H1 (cell line): ENCODE results near the gene ARL9. TPM values are rescaled to one million over a fixed set of nuclear protein-coding genes. Genes with fewer than 3 reads are reported as not detected.

ENCODE experiments used
- CTCF ChIA-PET: fragments of 300-600 bp; sonication (Branson Sonifier 250); formaldehyde crosslinking; loops from one replicate; lab custom pipeline; 2021; ENCODE audit not compliant: partially characterized antibody; lab: Charles Lee
- POLR2A ChIA-PET: fragments of 300-600 bp; sonication (Branson Sonifier 250); formaldehyde crosslinking; loops from one replicate; lab custom pipeline; 2021; ENCODE audit warnings: inconsistent platforms; ENCODE audit not compliant: partially characterized antibody; lab: Charles Lee
- DNase-seq, 2 experiments: peaks; one replicate each; pipeline versions ENCODE4 v3.0.0 to v3.0.0-alpha.2; 2010 to 2022; ENCODE audit warnings: low spot score in 2 of 2, low read depth in 1 of 2, mixed read lengths in 1 of 2
- FAIRE-seq: peaks from 2 replicates; lab custom pipeline; 2011; peaks lifted over from hg19 to GRCh38; lab: Jason Lieb, UNC
- H2AFZ ChIP-seq: 2 replicates; pipeline ENCODE4 v1.8.1; 2012; ENCODE audit warnings: low read length, inconsistent platforms
- H2AK5ac ChIP-seq: 2 replicates; pipeline ENCODE4 v1.6.1; 2013; ENCODE audit warnings: low read depth, low read length
- H2BK120ac ChIP-seq: replicated peaks from 2 replicates; pipeline ENCODE3; 2013; ENCODE audit warnings: low read depth, low read length, inconsistent platforms
- H2BK12ac ChIP-seq: 2 replicates; pipeline ENCODE4 v1.6.1; 2013; ENCODE audit warnings: low read depth, low read length
- H2BK15ac ChIP-seq: 2 replicates; pipeline ENCODE4 v1.6.1; 2013; ENCODE audit warnings: low read length
- H2BK20ac ChIP-seq: 2 replicates; pipeline ENCODE4 v1.6.1; 2013; ENCODE audit warnings: low read length
- H2BK5ac ChIP-seq: 2 replicates; pipeline ENCODE4 v1.6.1; 2013; ENCODE audit warnings: low read depth, low read length
- H3K14ac ChIP-seq: 2 replicates; pipeline ENCODE4 v1.6.1; 2013; ENCODE audit warnings: inconsistent platforms; ENCODE audit not compliant: insufficient read length
- H3K18ac ChIP-seq: 2 replicates; pipeline ENCODE4 v1.6.1; 2013; ENCODE audit warnings: low read length; ENCODE audit errors: extremely low read depth
- H3K23ac ChIP-seq: 2 replicates; pipeline ENCODE4 v1.6.1; 2013; ENCODE audit warnings: inconsistent platforms; ENCODE audit not compliant: insufficient read length
- H3K23me2 ChIP-seq: 2 replicates; pipeline ENCODE4 v1.6.1; 2013; ENCODE audit warnings: low read depth, low read length
- H3K27ac ChIP-seq: 2 replicates; pipeline ENCODE4 v1.6.1; 2011; ENCODE audit warnings: low read depth, low read length, inconsistent platforms
- H3K27me3 ChIP-seq, 4 experiments: replicated peaks in 1 of 4; 1 replicate in 1 of 4; 2 replicates in 3 of 4; pipeline versions ENCODE4 v1.6.1 to v1.8.1; 2011 to 2013; ENCODE audit warnings: low read length in 3 of 4, mild to moderate bottlenecking in 3 of 4, inconsistent platforms in 2 of 4, mixed read lengths in 2 of 4, moderate library complexity in 1 of 4; ENCODE audit not compliant: control insufficient read depth in 3 of 4, insufficient read depth in 3 of 4; ENCODE audit errors: extremely low read depth in 1 of 4
- H3K36me3 ChIP-seq, 4 experiments: 2 replicates each; pipeline versions ENCODE4 v1.6.1 to v1.8.1; 2011 to 2013; ENCODE audit warnings: mild to moderate bottlenecking in 4 of 4, low read length in 3 of 4, moderate library complexity in 2 of 4, control low read depth in 1 of 4, inconsistent platforms in 1 of 4; ENCODE audit not compliant: insufficient read depth in 4 of 4, control insufficient read depth in 2 of 4
- H3K4ac ChIP-seq: replicated peaks from 2 replicates; pipeline ENCODE3; 2013; ENCODE audit warnings: low read length, low read depth, mixed read lengths, inconsistent platforms; ENCODE audit not compliant: insufficient read length
- H3K4me1 ChIP-seq, 4 experiments: replicated peaks in 1 of 4; 1 replicate in 1 of 4; 2 replicates in 3 of 4; pipeline versions ENCODE4 v1.6.1 to v1.8.1; 2011 to 2013; ENCODE audit warnings: low read length in 3 of 4, inconsistent platforms in 2 of 4, mixed read lengths in 1 of 4; ENCODE audit not compliant: insufficient read depth in 4 of 4, control insufficient read depth in 3 of 4
- H3K4me2 ChIP-seq, 2 experiments: 2 replicates each; pipeline versions ENCODE4 v1.6.1 to v1.8.1; 2011 to 2013; ENCODE audit warnings: low read depth in 2 of 2, low read length in 2 of 2, control low read depth in 1 of 2, inconsistent platforms in 1 of 2, mild to moderate bottlenecking in 1 of 2; ENCODE audit not compliant: insufficient read depth in 1 of 2
- H3K4me3 ChIP-seq, 4 experiments: fragments of 200-600, 300-600 bp in 1 of 4; sonication (generic), shearing (Covaris generic), sonication (Bioruptor Twin) in 1 of 4; 2 replicates each; pipeline versions ENCODE4 v1.5.1 to v1.8.1; 2011 to 2016; ENCODE audit warnings: low read length in 4 of 4, low read depth in 3 of 4, control low read depth in 2 of 4, inconsistent platforms in 2 of 4, mild to moderate bottlenecking in 2 of 4, mixed read lengths in 1 of 4, moderate library complexity in 1 of 4; ENCODE audit not compliant: insufficient read depth in 2 of 4; ENCODE audit errors: extremely low read depth in 1 of 4
- H3K56ac ChIP-seq: replicated peaks from 2 replicates; pipeline ENCODE3; 2013; ENCODE audit warnings: low read depth, mild to moderate bottlenecking, mixed read lengths, low read length, inconsistent platforms; ENCODE audit not compliant: insufficient read length
- H3K79me1 ChIP-seq: 2 replicates; pipeline ENCODE4 v1.6.1; 2013; ENCODE audit warnings: low read depth, low read length, control low read depth
- H3K79me2 ChIP-seq, 2 experiments: 2 replicates each; pipeline versions ENCODE4 v1.6.1 to v1.8.1; 2012 to 2013; ENCODE audit warnings: low read length in 2 of 2, mild to moderate bottlenecking in 2 of 2, inconsistent platforms in 1 of 2; ENCODE audit not compliant: insufficient read depth in 2 of 2, control insufficient read depth in 1 of 2
- H3K9ac ChIP-seq, 4 experiments: replicated peaks in 1 of 4; 1 replicate in 1 of 4; 2 replicates in 3 of 4; pipeline versions ENCODE4 v1.6.1 to v1.8.1; 2011 to 2013; ENCODE audit warnings: low read depth in 3 of 4, low read length in 3 of 4, control low read depth in 2 of 4, mild to moderate bottlenecking in 2 of 4, moderate library complexity in 2 of 4, inconsistent platforms in 1 of 4; ENCODE audit errors: extremely low read depth in 1 of 4
- H3K9me3 ChIP-seq, 2 experiments: 2 replicates each; pipeline versions ENCODE4 v1.6.1 to v1.8.1; 2012 to 2013; ENCODE audit warnings: mild to moderate bottlenecking in 2 of 2, moderate library complexity in 2 of 2, control low read depth in 1 of 2, inconsistent platforms in 1 of 2, low read depth in 1 of 2, low read length in 1 of 2, mixed read lengths in 1 of 2; ENCODE audit not compliant: insufficient read depth in 2 of 2
- H4K20me1 ChIP-seq, 2 experiments: replicated peaks in 1 of 2; 2 replicates each; pipeline versions ENCODE3 to v1.8.1; 2011 to 2013; ENCODE audit warnings: inconsistent platforms in 2 of 2, low read length in 2 of 2, mild to moderate bottlenecking in 1 of 2; ENCODE audit not compliant: insufficient read depth in 2 of 2, control insufficient read depth in 1 of 2
- H4K5ac ChIP-seq: 2 replicates; pipeline ENCODE4 v1.6.1; 2013; ENCODE audit warnings: low read length, low read depth, mixed read lengths, inconsistent platforms; ENCODE audit not compliant: insufficient read length
- H4K8ac ChIP-seq: 2 replicates; pipeline ENCODE4 v1.8.0; 2013; ENCODE audit warnings: mild to moderate bottlenecking, moderate library complexity, low read length, inconsistent platforms; ENCODE audit not compliant: insufficient read depth; ENCODE audit errors: extremely low read depth
- H4K91ac ChIP-seq: replicated peaks from 2 replicates; pipeline ENCODE3; 2013; ENCODE audit warnings: low read length, mixed read lengths, inconsistent platforms; ENCODE audit not compliant: insufficient read length
- BACH1 ChIP-seq: IDR thresholded peaks from 2 replicates; pipeline ENCODE4 v1.6.1; 2012; ENCODE audit warnings: low read length, improper control_type of control experiment
- CEBPB ChIP-seq: IDR thresholded peaks from 2 replicates; pipeline ENCODE4 v1.6.1; 2012; ENCODE audit warnings: low read depth, low read length
- CTBP2 ChIP-seq: IDR thresholded peaks from 2 replicates; pipeline ENCODE4 v1.7.0; 2011; ENCODE audit warnings: borderline replicate concordance, mild to moderate bottlenecking, moderate library complexity, mixed read lengths, low read length; ENCODE audit not compliant: insufficient read depth, insufficient read length
- CTCF ChIP-seq, 3 experiments: IDR thresholded peaks; 1 replicate in 2 of 3; 2 replicates in 1 of 3; pipeline versions ENCODE4 v1.5.1 to v1.6.1; 2011; ENCODE audit warnings: low read length in 3 of 3, mild to moderate bottlenecking in 3 of 3, inconsistent platforms in 2 of 3, low read depth in 1 of 3, moderate library complexity in 1 of 3; ENCODE audit not compliant: insufficient read depth in 1 of 3; ENCODE audit errors: control extremely low read depth in 1 of 3
- EGR1 ChIP-seq: IDR thresholded peaks from 2 replicates; pipeline ENCODE4 v1.6.1; 2011; ENCODE audit warnings: low read depth, low read length, borderline replicate concordance
- EP300 ChIP-seq, 2 experiments: IDR thresholded peaks; 1 replicate in 1 of 2; 2 replicates in 1 of 2; pipeline ENCODE4 v1.6.1; 2011 to 2012; ENCODE audit warnings: low read depth in 2 of 2, low read length in 2 of 2, mild to moderate bottlenecking in 2 of 2, borderline replicate concordance in 1 of 2, inconsistent platforms in 1 of 2, moderate library complexity in 1 of 2
- FOSL1 ChIP-seq: IDR thresholded peaks from 2 replicates; pipeline ENCODE4 v1.6.1; 2011; ENCODE audit warnings: mild to moderate bottlenecking, low read depth, low read length, moderate library complexity; ENCODE audit not compliant: insufficient read depth
- GABPA ChIP-seq: IDR thresholded peaks from 2 replicates; pipeline ENCODE4 v1.6.1; 2011; ENCODE audit warnings: mild to moderate bottlenecking, low read length, moderate library complexity, borderline replicate concordance; ENCODE audit not compliant: insufficient read depth
- KDM5A ChIP-seq: fragments of 200-600 bp; IDR thresholded peaks from 2 replicates; pipeline ENCODE4 v1.7.1; 2012; ENCODE audit warnings: mild to moderate bottlenecking, low read length, inconsistent platforms, mixed read lengths
- POLR2AphosphoS5 ChIP-seq: IDR thresholded peaks from 2 replicates; pipeline ENCODE4 v1.6.1; 2011; ENCODE audit warnings: low read depth, low read length
- POU5F1 ChIP-seq: IDR thresholded peaks from 2 replicates; pipeline ENCODE4 v1.6.1; 2011; ENCODE audit warnings: low read depth, mild to moderate bottlenecking, low read length, moderate library complexity
- SP2 ChIP-seq: IDR thresholded peaks from 2 replicates; pipeline ENCODE4 v1.6.1; 2012; ENCODE audit warnings: mild to moderate bottlenecking, low read length, inconsistent platforms
- WGBS, 2 experiments: shearing (Covaris generic) in 1 of 2; methylation state at CpG; one replicate each; pipeline versions ENCODE4 v1.1.6 to v1.1.7; 2013 to 2015; ENCODE audit warnings: low lambda C conversion rate in 2 of 2, mixed read lengths in 2 of 2, inconsistent platforms in 1 of 2, low coverage in 1 of 2, missing lambda C conversion rate in 1 of 2; ENCODE audit not compliant: insufficient replicate concordance in 2 of 2, insufficient coverage in 1 of 2, insufficient read length in 1 of 2; ENCODE audit errors: extremely low coverage in 1 of 2, missing lambda C conversion rate in 1 of 2; 5-methylcytosine and 5-hydroxymethylcytosine counted together
- polyA plus RNA-seq, 7 experiments: library from polyadenylated mRNA; depleted of rRNA in 3 of 7; stranded (reverse) in 5 of 7; unstranded in 2 of 7; fragments of >200 nt in 5 of 7; fragments of 200-250 nt in 2 of 7; gene quantifications; 1 replicate in 5 of 7; 2 replicates in 1 of 7; 4 replicates in 1 of 7; pipeline versions ENCODE4 v1.2.1 to v1.2.3, GENCODE V29; 2011 to 2013; ENCODE audit warnings: missing spikeins in 2 of 7, mixed read lengths in 2 of 7
- total RNA-seq: library from RNA; stranded (reverse); fragmentation: NEBNext Ultra II Directional; extraction: Animal tissue kit (Norgen Biotek cat#: 25700); gene quantifications from 2 replicates; pipeline ENCODE4 v1.2.1, GENCODE V29; 2021

Gene ARL9
- total and polyA plus RNA-seq, 2 of the 8 experiments (the other 6 are each of a cell fraction or from before 2014, with no cell fraction given): 0.60 to 0.76 TPM

DNA sequence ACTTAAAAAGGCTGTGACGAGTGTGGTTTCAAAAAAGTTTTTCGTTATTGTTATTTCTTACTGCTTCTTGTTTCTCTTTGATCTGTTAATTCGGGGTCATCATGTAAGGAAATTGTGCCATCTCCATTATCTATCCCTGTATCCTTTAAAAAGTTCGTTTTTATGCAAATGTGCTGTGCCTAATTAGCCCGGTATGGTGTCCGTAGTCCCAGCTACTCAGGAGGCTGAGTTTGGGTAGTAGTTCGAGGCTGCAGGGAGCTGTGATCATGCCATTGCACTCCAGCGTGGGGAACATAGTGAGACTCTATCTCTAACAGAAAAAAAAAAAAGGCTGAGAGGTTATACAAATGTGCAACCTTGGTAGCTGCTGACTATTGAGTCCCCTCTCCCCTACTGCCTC lies 45.1 kb downstream of the ARL9 start:
- H4K91ac ChIP-seq: no peak overlapping the region
- no peak overlapping the region for H2BK5ac ChIP-seq
- H3K23ac ChIP-seq: no peak overlapping the region
- no peaks in the 10 kb centered on the region for H3K4me1 ChIP-seq
- H3K79me2 ChIP-seq: no peaks in the 10 kb centered on the region
- WGBS, 2 experiments: 72% methylated on average over 8 of the region's 8 CpGs; no CpG with 5 or more reads in 1 of the 2 experiments
- H2BK12ac ChIP-seq: no peak overlapping the region
- H3K4me2 ChIP-seq: no peak overlapping the region
- no peak overlapping the region for H3K4me3 ChIP-seq
- H3K36me3 ChIP-seq: no peaks in the 10 kb centered on the region
- H2BK15ac ChIP-seq: no peak overlapping the region
- no peaks in the 10 kb centered on the region for H4K20me1 ChIP-seq
- H3K9me3 ChIP-seq: no peaks in the 10 kb centered on the region
- H3K9ac ChIP-seq: no peak overlapping the region
- H3K23me2 ChIP-seq: no peaks in the 10 kb centered on the region
- H3K27ac ChIP-seq: no peak overlapping the region
- DNase-seq (no peak), FAIRE-seq (no peak)
- no peak overlapping the region for H3K18ac ChIP-seq
- H2BK120ac ChIP-seq: no peak overlapping the region
- no peaks in the 10 kb centered on the region for H3K79me1 ChIP-seq
- no peak overlapping the region for H4K5ac ChIP-seq
- no peak overlapping the region for H3K4ac ChIP-seq
- no peak overlapping the region for H2BK20ac ChIP-seq
- no peak overlapping the region for H3K56ac ChIP-seq
- H2AK5ac ChIP-seq: no peak overlapping the region
- CTCF ChIA-PET: interaction anchor here (0.6 to 1.7 kb wide), 3 partner anchors 25 to 248 kb away, joined by 3 to 4 read pairs (median 4); no protein-coding TSS in a partner anchor
- no peak overlapping the region for H4K8ac ChIP-seq
- POLR2A ChIA-PET: no interaction called here
- H3K14ac ChIP-seq: no peak overlapping the region
- no peak overlapping the region for H2AFZ ChIP-seq
- no peaks in the 10 kb centered on the region for H3K27me3 ChIP-seq
- TF ChIP-seq CTCF (IDR thresholded peaks at IDR 0.05; ENCODE audit: control extremely low read depth in 1 of 3, insufficient read depth in 1 of 3, low read depth in 1 of 3, low read length in 3 of 3) (no peak), SP2 (no peak), POU5F1 (no peak), POLR2AphosphoS5 (no peak), CEBPB (no peak), BACH1 (no peak), EGR1 (no peak), CTBP2 (no peak), KDM5A (no peak), EP300 (IDR thresholded peaks at IDR 0.05; ENCODE audit: borderline replicate concordance in 1 of 2, low read depth in 2 of 2, low read length in 2 of 2) (no peak), GABPA (no peak), FOSL1 (no peak)
